Measurements from ENCODE around the gene DMRTA2. TPM values are rescaled to one million over a fixed set of nuclear protein-coding genes. Genes with fewer than 3 reads are reported as not detected.
A peak's percentile ranks its signal among the peaks of the same experiment; 100 is the strongest.

DMRTA2 gene
- total and polyA plus RNA-seq, 9 of the 15 experiments (the other 6 are each of a cell fraction or from before 2014, with no cell fraction given), result not detected

GRCh38 chr1:50412813-50413476, 10.3 kb downstream of the DMRTA2 start (continued):
- TF ChIP-seq ILK (tag; IDR thresholded peaks at IDR 0.05; ENCODE audit: borderline replicate concordance, low read depth) (no peak), FOXA1 (IDR thresholded peaks at IDR 0.05; ENCODE audit: borderline replicate concordance) (no peak), NR2F6 (CRISPR knock-in tag; IDR thresholded peaks at IDR 0.05) (no peak), PHF20 (IDR thresholded peaks at IDR 0.05; ENCODE audit: partially characterized antibody) (no peak), PHB (CRISPR knock-in tag; IDR thresholded peaks at IDR 0.05) (no peak), HDGF (IDR thresholded peaks at IDR 0.05) (no peak), SIN3A (IDR thresholded peaks at IDR 0.05; ENCODE audit: borderline replicate concordance in 2 of 2, control insufficient read depth in 1 of 2, low read depth in 2 of 2, low read length in 2 of 2) (no peak), CEBPB (tag; IDR thresholded peaks at IDR 0.05) (peak; percentile 48; the same call in 1 of the 2 replicates)

GRCh38 chr1:50405814-50406213, 17.4 kb downstream of the DMRTA2 start:
- in situ Hi-C loops (cut with MboI) (no loop called here), intact Hi-C loops (cut with micrococcal nuclease) (no loop called here)
- POLR2A ChIA-PET, result interaction anchor here (0.6 kb wide), 1 partner anchor 179 kb away, joined by 3 read pairs; no protein-coding TSS in a partner anchor
- no TSS peak for BruUV-seq (replicated peaks)
- TF ChIP-seq ZNF395 (CRISPR knock-in tag; IDR thresholded peaks at IDR 0.05), result no peak
- peak; percentile 91 for TF ChIP-seq ZNF41 (CRISPR knock-in tag; conservative IDR thresholded peaks at IDR 0.05)
- Histone ChIP-seq H3K27ac (ENCODE audit: extremely low read depth, low read depth, low read length) (no peak overlapping the region), H3K27me3 (ENCODE audit: control insufficient read depth in 2 of 2, insufficient read depth in 2 of 2, low read length in 2 of 2) (no peaks in the 10 kb centered on the region; a peak in 1 of 5 replicates), H3K9me3 (replicated peaks; ENCODE audit: control insufficient read depth, insufficient read depth, low read depth, low read length) (no peaks in the 10 kb centered on the region), H3K4me1 (replicated peaks in 1 of 2; ENCODE audit: control insufficient read depth in 2 of 2, insufficient read depth in 2 of 2, low read length in 2 of 2) (no peaks in the 10 kb centered on the region; a peak in 1 of 5 replicates), H3K9ac (ENCODE audit: insufficient read depth in 1 of 2, low read depth in 2 of 2, low read length in 2 of 2) (no peak overlapping the region), H3K4me2 (ENCODE audit: insufficient read depth, low read length) (no peak overlapping the region), H3K79me2 (ENCODE audit: control insufficient read depth, insufficient read depth, low read length) (no peaks in the 10 kb centered on the region), H3K4me3 (no peak overlapping the region), H2AFZ (ENCODE audit: low read depth, low read length) (no peak overlapping the region), H4K20me1 (replicated peaks; ENCODE audit: control insufficient read depth, insufficient read depth, low read length) (no peaks in the 10 kb centered on the region), H3K9me1 (ENCODE audit: control insufficient read depth, insufficient read depth, low read length) (no peaks in the 10 kb centered on the region), H3K36me3 (ENCODE audit: control insufficient read depth, insufficient read depth, low read length) (no peaks in the 10 kb centered on the region)
- CTCF ChIA-PET (ENCODE audit: low intra/inter-chr PET ratio), result no interaction called here
- ATAC-seq (no peak), FAIRE-seq (no peak), DNase-seq (ENCODE audit: extremely low read depth in 1 of 4, low spot score in 3 of 4) (no peak)
- 3% methylated on average over 4 of the region's 4 CpGs for WGBS (ENCODE audit: insufficient coverage, low coverage, missing lambda C conversion rate)
